Anterior cingulate cortex (tissue), 58 donors: ENCODE measurements around the gene TXNDC11.
A peak's percentile ranks its signal among the peaks of the same experiment; 100 is the strongest.

Experiments
- DNase-seq, 58 donors: peaks; one replicate each; lab custom pipeline; 2025; lab: John Stamatoyannopoulos, UW

Gene TXNDC11

DNA sequence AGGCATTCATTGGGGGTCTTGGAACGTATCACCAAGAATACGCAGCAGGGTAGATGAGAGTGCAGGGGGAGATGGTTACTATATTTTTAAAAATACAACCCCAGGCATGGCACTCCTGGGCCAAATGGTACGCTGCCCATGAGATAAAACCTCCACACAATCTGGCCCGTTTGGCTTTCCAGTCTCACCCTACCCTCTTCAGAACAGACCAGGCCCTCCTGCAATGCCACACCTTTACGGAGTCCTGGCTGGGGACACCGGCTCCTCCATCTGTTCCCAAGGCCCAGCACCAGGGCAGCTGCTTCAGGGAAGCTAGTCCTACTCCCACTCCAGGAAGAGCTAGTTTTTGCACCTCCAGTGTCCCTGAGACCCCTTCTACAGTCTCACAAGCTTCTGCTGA lies 50.0 kb downstream of the TXNDC11 start:
- DNase-seq: no peak

DNA sequence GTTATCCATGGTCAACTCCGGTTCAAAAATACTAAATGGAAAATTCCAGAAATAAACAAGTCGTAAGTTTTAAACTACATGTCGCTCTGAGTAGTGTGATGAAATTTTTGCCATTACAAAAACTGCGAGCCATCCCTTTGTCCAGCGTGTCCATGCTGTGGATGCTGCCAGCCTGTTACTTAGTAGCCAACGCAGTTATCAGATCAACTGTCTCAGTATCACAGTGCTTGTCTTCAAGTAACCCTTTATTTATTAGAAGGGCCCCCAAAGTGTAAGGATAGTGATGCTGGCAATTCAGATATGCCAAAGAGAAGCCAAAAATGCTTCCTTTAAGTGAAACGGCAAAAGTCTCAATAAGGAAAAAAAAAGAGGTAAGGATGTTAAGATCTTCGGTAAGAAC lies 50.5 kb downstream of the TXNDC11 start:
- DNase-seq: no peak

DNA sequence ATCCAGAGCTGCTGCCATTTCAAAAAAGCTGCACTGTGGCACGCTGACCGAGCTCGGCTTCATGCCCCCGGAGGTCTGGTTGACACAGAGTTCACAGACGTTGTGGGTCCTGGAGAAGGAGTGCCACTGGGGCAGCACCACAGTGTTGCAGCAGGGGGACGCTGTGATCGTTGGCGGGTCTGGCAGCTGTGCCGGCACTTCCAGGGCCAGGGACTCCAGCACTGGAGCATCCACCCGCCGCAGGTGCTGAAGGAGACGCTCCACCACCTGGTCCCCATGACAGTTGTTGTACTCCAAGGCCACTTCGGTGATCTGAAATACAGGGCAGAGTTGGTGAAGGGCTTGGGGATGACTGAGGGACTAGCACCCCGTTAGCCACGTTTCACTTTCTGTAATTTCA lies 50.9 kb downstream of the TXNDC11 start:
- DNase-seq: no peak

DNA sequence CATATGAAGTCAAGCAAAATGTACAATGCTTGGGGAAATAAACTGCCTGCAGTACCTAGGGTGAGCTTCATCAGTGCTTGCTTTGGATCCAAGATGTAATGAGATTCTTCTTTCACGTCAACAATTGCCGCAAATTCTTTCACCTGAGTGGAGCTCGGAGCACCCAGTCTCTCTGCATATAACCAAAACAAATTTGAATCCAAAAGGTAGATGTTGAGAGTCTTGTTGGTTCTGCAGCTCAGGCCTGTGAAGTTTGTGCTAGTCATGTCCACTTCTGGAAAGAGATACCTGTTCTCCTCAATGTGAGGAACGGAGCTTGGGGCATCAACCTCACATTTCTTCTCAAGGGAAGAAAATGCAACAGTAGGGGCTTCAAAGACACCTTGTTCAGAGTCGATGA lies 51.4 kb downstream of the TXNDC11 start:
- no peak for DNase-seq

DNA sequence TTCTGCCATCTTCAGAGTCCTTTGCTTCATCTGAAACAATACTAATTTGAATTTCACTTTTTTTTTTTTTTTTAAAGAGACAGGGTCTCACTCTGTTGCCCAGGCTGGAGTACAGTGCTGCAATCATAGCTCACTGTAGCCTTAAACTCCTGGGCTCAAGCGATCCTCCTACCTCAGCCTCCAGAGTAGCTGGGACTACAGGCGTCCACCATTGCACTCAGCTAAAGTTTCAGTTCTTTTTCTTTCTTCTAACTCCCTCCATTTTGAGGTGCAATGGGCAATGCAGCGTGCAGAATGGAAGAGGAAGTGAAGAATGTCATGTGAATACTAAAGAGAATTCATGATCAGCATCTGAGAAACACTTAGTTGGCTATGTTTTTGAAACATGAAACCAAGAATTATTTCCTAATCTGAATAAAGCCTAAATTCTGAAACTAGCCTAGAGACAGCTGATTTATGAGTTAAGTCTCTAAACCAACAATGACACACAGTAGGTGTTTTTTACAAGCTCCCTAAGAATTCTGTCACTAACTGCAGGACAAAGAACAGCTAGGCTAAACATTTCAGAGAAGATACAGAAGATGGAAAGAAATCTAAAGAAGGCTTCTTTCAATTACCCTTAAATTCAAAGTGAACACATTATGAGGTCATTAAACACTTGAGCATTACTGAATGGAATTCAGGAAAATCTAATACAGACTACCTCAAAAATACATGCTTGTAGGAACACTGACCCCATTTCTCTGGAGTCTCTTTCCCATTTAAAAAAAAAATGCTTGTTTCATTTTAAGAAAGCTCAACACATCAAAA lies 53.4 kb downstream of the TXNDC11 start:
- no peak for DNase-seq

DNA sequence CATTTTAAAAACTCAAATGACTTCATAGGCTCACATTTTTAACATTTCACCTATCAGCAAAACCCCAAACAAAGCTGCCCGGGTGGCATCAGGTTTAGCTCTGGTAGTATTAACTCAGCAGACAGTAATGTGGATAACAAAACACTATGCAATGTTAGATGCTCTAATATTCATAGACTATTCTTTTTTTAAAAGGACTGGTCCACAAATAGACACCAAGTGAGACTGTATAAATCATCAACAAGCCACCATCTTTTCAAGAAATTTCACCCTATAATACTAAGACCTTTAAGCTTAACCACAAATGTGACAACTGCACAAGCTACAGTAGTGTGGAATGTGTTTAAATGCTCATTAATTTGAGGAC lies 54.2 kb downstream of the TXNDC11 start:
- no peak for DNase-seq

DNA sequence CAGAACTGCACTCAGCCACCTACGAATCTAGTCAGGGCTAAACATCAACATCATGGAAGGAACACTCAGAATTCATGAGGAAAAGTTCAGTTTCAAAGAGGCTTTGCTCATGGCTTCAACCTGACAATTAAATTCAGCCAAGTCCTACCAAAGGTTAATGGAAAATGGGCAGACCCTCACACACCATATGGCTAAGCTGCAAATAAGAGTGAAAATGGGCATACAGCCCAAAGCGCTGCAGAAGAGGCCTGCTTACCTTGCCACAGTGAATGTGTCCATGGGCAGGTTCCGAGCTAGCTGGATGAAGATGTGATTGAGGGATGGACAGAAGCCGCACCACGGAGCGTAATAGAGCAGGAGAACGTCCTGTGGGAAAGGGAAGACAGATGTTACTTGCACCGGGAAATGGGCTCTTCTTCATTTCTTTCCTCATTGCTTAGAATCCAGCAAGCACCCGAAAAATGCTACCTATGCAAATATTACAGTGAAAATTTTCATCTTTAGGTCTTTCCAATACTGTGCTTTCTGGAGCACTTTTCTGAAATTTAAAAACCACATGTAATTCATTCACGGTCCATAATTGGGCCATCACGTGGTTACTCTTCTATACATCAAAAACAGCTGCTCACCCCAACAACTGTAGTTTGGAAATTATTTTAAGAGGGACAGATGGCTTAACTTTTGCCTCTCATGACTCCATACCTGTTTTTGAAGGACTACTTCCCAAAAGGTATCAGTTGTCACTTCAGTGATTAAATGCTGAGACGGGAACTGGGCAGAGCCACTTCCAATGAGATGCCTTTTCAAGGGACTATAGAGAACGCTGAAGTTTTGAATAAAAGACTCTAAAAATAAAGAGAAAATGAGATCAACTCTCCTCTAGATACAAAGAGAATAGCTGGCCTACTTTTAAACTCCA lies 54.8 kb downstream of the TXNDC11 start:
- DNase-seq: no peak

DNA sequence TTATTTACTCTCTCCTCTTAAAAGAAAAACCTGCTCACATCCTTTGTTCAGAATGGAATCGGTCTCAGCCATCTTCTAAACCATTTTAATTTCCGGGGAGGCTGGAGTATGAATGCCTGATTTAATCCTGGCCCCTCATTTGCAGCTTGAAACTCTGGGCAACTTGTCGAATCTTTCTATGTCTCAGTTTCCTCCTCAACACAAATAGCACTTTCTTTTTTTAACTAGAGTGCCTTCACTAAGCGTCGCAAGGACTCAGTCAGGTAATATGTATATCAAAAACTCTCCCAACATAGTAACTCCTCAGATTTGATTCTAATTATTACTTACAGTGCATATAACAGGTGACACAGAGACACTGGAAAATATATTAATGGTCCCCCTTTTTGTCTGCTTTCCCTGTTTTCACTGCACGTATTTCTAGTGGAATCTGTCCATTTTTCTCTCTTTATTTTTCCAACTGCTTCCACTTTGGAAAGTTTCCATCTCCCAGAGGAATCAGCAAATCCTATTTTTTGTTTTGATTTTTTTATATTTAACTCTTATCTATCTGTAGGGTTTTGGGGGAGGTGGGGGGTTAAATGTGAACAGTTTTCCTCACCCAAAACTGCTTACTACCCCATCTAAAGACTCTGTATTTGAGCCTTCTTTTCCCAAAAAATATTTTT lies 55.8 kb downstream of the TXNDC11 start:
- DNase-seq: no peak

DNA sequence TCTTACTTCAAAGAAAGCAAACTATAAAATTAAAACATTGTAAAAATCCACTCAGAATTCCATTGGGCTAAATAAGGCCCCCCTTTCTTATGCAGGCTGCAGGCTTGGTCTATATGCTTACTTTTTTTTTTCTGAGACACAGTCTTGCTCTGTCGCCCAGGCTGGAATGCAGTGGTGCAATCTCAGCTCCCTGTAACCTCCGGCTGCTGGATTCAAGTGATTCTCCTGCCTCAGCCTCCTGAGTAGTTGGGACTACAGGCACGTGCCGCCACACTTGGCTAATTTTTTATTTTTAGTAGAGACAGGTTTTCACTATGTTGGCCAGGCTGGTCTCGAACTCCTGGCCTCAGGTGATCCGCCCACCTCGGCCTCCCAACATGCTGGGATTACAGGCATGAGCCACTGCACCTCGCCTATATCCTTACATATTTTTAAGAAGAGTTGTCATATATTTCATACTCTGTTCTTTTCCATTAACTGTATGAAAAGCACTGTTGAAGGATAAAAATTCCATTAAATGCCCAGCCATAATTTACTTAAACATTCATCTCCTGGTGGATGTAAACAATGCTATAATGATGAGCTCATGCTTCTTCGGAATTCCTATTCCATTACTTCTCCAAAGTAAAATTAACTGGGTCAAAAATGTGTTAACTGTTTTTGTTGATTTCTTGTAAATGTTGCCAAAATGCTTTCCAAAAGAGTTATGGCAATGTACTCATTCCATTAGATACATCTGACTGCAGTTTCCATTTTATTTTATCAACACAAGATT lies 56.6 kb downstream of the TXNDC11 start:
- DNase-seq: no peak

DNA sequence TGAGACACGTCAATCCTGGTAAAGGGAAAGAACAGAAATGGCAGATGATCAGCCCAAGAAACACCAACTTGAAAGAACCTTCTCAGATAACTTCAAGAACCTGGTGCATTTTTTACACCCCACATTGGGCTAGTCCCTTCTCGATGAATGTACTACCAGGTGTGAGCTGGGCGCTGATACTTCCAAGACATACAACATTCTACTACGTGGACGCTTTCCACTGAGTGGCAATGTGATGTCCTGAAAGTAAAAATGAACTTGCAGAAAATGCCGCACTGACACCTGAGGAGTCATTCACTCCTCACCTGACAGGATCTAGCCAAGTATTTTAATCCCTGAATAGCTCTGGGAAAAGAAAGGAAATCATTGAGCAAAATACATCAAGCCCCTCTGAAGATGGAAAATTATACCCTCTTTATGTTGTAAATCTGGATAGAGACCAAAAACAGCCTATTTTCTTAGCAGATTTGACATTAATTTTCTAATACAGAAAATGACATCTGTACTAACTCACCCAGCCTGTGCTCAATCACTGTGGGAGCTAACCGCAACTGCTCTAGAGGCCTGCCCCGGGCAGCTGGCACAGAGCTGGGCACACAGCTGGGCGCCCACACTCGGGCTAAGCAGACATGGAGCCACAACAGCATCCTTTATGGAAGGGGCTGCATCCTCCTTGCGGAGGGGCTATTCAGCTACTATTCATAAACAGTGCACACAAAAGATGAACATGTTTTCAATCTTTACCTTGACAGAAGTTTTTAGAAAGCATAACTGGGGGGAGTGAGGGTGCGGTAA lies 58.2 kb downstream of the TXNDC11 start:
- DNase-seq: no peak

DNA sequence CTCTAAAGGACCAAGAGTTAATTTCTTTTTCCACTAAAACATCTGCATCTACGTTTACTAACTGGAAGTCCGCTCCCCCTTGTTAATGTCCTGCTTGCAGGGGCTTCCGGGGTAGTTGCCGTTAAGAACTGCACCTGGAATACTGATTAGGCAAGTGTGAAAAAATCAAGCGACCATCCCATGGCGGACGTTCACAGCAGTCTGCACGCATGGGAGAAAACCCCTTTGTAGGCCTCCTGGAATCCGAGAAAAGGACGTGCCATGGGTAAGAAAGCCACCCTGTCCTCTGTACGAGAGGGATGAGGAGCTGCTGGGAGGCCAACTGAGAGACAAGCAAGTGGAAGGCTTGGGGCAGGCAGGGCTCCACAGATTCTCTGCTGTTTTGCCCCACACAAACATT lies 59.5 kb downstream of the TXNDC11 start:
- no peak for DNase-seq

DNA sequence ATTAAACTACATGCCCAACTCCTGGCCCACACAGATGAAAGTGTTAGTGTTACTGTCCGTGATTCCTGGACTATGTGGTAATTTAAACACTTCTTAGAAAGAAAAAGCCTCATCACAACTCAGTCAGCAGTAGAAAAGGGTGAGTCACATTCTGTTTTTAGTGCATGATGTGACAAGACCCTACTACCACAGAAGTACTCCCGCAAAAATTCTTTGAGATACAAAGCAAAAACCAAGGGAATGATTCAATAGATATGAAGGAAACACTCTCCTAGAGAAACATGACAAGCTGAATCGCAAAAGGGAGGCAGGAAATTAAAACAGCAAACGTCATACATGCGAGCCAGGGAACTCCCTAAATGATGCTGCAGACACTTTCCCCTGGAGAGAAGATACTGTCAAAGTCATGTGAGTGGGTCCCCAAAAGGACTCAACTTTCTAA lies 60.0 kb downstream of the TXNDC11 start:
- no peak for DNase-seq

DNA sequence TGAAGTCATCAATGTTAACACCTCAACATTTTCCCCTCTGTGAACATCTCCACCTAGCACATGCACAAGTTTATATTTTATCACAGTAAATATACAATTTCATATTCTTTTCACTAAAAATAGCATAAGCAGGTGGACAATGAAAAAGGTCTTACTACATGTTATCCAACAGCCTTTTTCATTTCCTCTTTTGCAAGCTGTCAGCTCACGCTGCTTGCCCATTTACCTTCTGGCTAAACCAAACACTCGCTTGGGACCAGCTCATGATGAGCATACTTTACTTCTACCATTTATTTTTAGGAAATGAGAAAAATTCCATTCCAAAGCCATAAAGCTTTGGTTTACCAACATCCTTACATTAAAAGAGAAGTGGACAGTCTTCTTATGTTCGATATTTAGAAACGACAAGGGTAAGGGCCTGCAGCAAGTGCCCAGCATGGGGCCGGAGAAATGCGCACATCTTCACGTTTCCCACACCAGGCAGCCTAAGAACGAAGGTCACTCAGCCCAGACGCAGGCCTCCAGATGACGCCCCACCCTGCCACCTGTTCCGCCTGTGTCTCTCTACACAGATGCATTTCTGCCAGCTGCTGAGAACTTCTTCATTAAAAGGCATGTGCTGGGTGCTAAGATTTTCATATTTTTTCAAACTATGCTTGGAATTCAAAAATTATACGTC lies 60.5 kb downstream of the TXNDC11 start:
- no peak for DNase-seq

DNA sequence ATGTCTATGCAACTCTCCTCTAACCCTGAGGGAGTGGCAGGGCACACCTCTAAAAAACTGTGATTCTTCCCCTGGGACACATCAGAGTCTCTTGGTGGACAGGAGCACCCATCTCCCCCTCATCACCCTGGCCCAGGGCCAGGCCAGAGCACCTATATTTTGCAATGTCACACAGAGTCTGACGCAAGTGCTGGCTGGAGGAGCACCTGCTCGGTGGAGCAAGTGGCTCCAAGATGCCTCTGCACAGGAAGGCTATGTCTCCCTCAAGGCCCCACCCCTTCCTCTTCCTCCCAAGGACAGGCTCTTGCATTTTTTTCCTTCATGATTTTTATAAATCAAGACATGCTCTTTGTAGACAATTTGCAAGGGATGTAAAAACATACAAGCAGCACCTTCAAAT lies 61.1 kb downstream of the TXNDC11 start:
- DNase-seq: no peak

DNA sequence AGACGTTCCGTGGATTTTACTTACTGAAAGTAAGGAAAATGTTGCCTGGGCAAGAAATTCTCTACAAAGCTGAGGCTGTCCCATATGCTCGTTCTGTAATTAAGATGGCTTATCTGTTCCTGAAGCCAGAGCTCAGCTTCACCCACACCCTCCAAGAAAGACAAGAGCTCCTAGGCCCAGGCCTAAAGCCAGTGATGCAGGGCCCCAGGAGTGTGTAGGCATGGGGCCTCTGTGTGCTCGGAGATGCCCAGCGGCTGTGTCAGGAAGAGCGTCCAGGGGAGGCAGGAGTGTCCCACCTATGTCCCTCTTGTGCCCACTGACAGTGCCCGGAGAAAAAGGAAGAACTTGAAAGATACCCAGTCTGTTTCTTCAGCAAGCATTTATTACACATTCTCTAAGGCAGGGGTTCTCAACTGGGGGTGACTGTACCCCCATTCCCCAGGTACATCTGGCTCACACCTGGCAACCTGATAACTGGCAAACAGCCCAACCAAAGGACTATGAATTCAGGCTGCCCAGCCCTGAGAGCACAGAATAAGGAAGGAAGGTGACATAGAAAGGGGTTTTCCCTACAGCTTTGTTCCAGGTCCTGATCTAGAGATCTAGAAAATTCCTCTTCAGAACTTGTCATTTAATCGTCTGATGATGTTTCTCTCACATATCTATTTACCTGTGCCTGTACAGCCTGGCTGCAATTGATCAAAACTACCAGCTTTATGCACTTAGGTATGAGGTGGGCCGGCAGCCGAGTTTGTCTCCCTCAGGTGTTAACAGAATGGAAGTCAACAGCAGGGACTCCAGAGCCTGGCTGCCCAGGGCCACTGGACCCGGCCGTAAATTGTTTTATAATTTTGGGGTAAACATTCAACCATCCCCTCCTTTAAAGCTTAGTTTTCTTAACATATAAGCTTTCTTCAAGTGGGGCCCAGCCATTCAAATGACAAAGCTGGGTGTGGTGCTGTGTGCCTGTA lies 62.4 kb downstream of the TXNDC11 start:
- no peak for DNase-seq

DNA sequence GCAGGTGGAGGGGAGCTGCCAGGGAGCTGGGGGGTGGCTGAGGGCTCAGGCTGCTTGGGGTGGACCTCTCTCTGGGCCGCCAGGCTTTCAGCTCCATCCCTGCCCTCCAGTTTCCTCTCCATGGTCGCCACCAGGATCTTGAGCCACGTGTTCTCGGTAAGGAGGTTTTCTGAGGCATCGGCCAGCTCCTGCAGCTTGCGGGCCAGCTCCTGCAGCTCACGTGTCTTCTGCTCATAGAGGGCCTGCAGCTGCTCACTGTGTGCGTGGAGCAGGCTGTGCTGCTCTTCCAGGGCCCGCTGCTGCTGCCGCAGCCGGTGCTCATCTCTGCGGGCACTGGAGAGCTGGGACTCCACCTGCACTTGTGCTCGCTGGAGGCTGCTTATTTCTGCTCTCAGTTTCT lies 63.4 kb downstream of the TXNDC11 start:
- DNase-seq: peak in 36 of 58 donors; percentile 20 to 69 (median 34)

DNA sequence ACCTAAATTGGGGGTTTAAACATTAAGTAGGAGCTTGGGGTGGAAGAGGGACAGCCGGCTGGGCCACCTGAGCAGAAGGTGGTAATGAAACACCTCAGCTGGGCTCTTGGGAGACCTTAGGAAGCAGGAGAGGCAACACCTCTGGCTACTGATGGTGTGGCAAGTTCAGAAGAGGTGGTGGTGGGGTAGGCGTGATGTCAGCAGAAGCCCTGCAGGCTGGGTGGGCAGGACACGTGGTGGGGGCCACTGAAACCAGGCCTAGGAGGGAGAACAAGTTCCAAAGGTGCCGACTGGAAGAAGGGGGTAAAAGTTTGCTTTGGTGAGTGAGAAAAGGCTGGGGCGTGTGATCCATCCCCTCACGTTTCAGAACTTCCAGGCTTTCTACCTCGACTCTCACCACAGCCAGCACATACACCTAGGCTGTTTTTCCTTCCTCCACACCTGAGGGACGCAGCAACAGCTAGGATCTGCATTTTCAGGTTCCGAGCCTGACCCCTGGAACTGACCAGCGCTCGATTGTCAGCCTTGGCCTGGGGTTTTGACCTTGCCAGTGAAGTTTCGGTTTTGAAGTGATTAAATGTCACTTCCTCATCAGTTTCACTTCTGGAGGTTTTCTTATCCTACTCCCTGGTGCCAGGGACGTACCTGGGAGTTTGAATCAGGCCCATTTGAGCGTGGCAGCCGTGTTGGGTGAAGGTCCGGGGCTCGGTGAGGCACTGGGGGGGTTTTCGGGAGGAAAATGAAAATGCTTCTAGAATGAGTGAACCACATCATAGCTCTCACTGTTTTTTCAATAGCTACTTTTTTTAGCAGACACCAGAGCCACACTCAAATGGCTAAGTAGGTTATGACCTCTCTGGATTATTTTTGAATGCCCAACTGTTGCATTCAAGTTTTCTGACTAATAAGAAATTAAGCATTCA lies 64.4 kb downstream of the TXNDC11 start:
- DNase-seq: no peak
